Measurements from ENCODE around the gene MCTP1. TPM values are rescaled to one million over a fixed set of nuclear protein-coding genes. Genes with fewer than 3 reads are reported as not detected.

The MCTP1 gene
- total and polyA plus RNA-seq, 10 of the 15 experiments (the other 5 are each of a cell fraction or from before 2014, with no cell fraction given), result 12.6 to 45.9 (median 18.8) TPM

DNA sequence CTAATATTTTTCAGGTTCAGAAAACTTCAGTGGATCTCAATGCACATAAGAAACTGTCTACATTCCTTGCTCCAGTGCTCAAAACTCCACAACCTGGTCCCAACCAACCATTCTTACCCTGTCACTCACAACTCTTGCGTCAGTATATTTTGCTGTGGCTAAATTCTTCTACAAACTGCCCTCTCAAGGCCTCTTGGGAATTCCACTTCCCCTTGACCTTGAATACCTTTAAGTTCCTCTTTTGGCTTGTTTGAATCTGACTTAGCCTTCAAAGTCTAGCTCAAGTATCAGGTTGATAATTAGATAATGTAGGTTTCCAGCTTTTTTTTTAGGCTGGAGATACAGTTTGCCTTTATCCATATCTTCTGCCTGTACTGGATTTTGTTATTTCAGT lies 538.2 kb downstream of the MCTP1 start (continued):
- no peak for TF ChIP-seq STAT3 (IDR thresholded peaks at IDR 0.05; ENCODE audit: low read depth, low read length)
- peak; percentile 94 for TF ChIP-seq MEF2B (IDR thresholded peaks at IDR 0.05; ENCODE audit: partially characterized antibody, poor library complexity, severe bottlenecking)
- TF ChIP-seq, protein P1, sequence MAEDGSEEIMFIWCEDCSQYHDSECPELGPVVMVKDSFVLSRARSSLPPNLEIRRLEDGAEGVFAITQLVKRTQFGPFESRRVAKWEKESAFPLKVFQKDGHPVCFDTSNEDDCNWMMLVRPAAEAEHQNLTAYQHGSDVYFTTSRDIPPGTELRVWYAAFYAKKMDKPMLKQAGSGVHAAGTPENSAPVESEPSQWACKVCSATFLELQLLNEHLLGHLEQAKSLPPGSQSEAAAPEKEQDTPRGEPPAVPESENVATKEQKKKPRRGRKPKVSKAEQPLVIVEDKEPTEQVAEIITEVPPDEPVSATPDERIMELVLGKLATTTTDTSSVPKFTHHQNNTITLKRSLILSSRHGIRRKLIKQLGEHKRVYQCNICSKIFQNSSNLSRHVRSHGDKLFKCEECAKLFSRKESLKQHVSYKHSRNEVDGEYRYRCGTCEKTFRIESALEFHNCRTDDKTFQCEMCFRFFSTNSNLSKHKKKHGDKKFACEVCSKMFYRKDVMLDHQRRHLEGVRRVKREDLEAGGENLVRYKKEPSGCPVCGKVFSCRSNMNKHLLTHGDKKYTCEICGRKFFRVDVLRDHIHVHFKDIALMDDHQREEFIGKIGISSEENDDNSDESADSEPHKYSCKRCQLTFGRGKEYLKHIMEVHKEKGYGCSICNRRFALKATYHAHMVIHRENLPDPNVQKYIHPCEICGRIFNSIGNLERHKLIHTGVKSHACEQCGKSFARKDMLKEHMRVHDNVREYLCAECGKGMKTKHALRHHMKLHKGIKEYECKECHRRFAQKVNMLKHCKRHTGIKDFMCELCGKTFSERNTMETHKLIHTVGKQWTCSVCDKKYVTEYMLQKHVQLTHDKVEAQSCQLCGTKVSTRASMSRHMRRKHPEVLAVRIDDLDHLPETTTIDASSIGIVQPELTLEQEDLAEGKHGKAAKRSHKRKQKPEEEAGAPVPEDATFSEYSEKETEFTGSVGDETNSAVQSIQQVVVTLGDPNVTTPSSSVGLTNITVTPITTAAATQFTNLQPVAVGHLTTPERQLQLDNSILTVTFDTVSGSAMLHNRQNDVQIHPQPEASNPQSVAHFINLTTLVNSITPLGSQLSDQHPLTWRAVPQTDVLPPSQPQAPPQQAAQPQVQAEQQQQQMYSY (CRISPR knock-in tag; IDR thresholded peaks at IDR 0.05), result no peak
- TF ChIP-seq, protein P2, sequence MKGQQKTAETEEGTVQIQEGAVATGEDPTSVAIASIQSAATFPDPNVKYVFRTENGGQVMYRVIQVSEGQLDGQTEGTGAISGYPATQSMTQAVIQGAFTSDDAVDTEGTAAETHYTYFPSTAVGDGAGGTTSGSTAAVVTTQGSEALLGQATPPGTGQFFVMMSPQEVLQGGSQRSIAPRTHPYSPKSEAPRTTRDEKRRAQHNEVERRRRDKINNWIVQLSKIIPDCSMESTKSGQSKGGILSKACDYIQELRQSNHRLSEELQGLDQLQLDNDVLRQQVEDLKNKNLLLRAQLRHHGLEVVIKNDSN (IDR thresholded peaks at IDR 0.05; ENCODE audit: borderline replicate concordance, extremely low read length, insufficient read depth, low read depth, low read length), result no peak
- TF ChIP-seq POU2F2 (IDR thresholded peaks at IDR 0.05; ENCODE audit: borderline replicate concordance, low read depth, low read length), result peak; percentile 61; the same call in 1 of the 3 replicates
- TF ChIP-seq ASH2L (IDR thresholded peaks at IDR 0.05; ENCODE audit: borderline replicate concordance, low read depth), result no peak
- TF ChIP-seq ZBED1 (IDR thresholded peaks at IDR 0.05; ENCODE audit: borderline replicate concordance), result no peak
- TF ChIP-seq RAD21 (IDR thresholded peaks at IDR 0.05; ENCODE audit: insufficient read depth, low read depth, low read length), result no peak
- no peak for TF ChIP-seq ZNF274 (IDR thresholded peaks at IDR 0.05; ENCODE audit: insufficient read depth, insufficient read length)
- TF ChIP-seq RB1 (IDR thresholded peaks at IDR 0.05; ENCODE audit: borderline replicate concordance), result no peak
- TF ChIP-seq IKZF1 (conservative IDR thresholded peaks at IDR 0.05), result peak; percentile 77
- no peak for TF ChIP-seq TCF12 (IDR thresholded peaks at IDR 0.05; ENCODE audit: low read depth, low read length)
- no peak for TF ChIP-seq RBBP5 (conservative IDR thresholded peaks at IDR 0.05)
- TF ChIP-seq BHLHE40 (IDR thresholded peaks at IDR 0.05; ENCODE audit: borderline replicate concordance in 1 of 2, low read depth in 2 of 2, low read length in 1 of 2), result 0 out of 4 replicates have a peak, but pooled peaks of 1 of the 2 experiments have one; percentile 7
- TF ChIP-seq SUPT20H (IDR thresholded peaks at IDR 0.05; ENCODE audit: borderline replicate concordance, control insufficient read depth, low read depth, low read length), result no peak
- TF ChIP-seq ZNF24 (IDR thresholded peaks at IDR 0.05), result no peak
- TF ChIP-seq EZH2 (IDR thresholded peaks at IDR 0.05; ENCODE audit: borderline replicate concordance, control insufficient read depth, low read depth, low read length), result no peak
- TF ChIP-seq HCFC1 (IDR thresholded peaks at IDR 0.05; ENCODE audit: low read length), result no peak
- TF ChIP-seq RAD51 (IDR thresholded peaks at IDR 0.05), result no peak
- no peak for TF ChIP-seq JUND (IDR thresholded peaks at IDR 0.05; ENCODE audit: low read depth, low read length)
- TF ChIP-seq PAX5 (IDR thresholded peaks at IDR 0.05; ENCODE audit: borderline replicate concordance, low read depth, low read length), result peak; percentile 32; the same call in 1 of the 2 replicates
- TF ChIP-seq, protein P3, sequence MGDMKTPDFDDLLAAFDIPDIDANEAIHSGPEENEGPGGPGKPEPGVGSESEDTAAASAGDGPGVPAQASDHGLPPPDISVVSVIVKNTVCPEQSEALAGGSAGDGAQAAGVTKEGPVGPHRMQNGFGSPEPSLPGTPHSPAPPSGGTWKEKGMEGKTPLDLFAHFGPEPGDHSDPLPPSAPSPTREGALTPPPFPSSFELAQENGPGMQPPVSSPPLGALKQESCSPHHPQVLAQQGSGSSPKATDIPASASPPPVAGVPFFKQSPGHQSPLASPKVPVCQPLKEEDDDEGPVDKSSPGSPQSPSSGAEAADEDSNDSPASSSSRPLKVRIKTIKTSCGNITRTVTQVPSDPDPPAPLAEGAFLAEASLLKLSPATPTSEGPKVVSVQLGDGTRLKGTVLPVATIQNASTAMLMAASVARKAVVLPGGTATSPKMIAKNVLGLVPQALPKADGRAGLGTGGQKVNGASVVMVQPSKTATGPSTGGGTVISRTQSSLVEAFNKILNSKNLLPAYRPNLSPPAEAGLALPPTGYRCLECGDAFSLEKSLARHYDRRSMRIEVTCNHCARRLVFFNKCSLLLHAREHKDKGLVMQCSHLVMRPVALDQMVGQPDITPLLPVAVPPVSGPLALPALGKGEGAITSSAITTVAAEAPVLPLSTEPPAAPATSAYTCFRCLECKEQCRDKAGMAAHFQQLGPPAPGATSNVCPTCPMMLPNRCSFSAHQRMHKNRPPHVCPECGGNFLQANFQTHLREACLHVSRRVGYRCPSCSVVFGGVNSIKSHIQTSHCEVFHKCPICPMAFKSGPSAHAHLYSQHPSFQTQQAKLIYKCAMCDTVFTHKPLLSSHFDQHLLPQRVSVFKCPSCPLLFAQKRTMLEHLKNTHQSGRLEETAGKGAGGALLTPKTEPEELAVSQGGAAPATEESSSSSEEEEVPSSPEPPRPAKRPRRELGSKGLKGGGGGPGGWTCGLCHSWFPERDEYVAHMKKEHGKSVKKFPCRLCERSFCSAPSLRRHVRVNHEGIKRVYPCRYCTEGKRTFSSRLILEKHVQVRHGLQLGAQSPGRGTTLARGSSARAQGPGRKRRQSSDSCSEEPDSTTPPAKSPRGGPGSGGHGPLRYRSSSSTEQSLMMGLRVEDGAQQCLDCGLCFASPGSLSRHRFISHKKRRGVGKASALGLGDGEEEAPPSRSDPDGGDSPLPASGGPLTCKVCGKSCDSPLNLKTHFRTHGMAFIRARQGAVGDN (IDR thresholded peaks at IDR 0.05), result no peak
- TF ChIP-seq SMAD5 (IDR thresholded peaks at IDR 0.05; ENCODE audit: low read depth), result no peak
- no peak for TF ChIP-seq YBX1 (IDR thresholded peaks at IDR 0.05)
- TF ChIP-seq ZNF217 (IDR thresholded peaks at IDR 0.05), result no peak

All from GM12878 (cell line).